PC-9 (cell line): Measurements from ENCODE around the gene ZBTB7C.

ENCODE experiments used
- EZH2 ChIP-seq: fragments of 200-600 bp; sonication (generic); IDR thresholded peaks from 2 replicates; pipeline ENCODE4 v1.8.0; 2017; ENCODE audit warnings: antibody characterized with exemption, low read depth
- TF ChIP-seq, protein P1 (sequence below): fragments of 200-600 bp; sonication (generic); conservative IDR thresholded peaks from 2 replicates; pipeline ENCODE4 v1.6.1; 2017; ENCODE audit warnings: mixed run types, antibody characterized with exemption, mild to moderate bottlenecking, moderate library complexity

DNA sequence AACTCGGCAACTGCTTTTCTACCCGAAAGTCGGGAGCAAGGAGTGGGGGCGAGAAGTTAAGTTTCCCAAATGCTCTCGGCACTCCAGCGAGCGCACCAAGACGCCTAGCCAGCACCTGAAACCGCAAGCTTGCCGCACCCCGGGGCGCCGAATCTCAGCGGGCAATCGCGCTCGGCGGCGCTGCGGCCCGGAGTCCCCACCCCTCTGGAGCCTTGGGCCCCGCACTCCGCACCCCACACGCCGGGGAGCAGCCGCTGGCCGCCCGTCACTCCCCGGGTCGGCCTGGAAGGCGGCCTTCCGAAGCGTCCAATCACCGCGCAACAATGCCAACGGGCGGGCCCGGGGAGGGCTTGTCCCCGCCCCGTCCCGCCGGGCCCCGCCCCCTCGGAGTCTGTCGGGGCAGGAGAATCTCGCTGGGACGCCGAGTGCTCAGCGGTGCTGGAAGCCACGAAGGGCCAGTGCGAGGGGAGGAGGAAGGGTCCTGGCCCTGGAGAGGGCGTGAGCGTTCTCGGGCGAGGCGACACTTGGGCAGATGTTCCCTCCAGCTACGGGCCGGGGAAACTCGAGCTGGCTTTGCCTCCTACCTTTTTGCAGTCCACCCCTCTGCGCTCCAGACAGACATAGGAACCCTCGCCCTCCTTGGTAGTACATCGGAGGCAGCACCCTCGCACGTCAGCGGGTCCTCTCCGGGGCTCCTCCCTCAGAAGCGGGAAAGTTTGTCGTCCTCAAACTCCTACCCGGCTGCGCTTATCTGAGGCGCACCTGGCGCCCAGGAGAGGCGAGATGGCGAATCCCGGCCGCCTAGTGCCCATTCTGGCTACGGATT lies 1.1 kb upstream of the ZBTB7C start:
- TF ChIP-seq, protein P1, sequence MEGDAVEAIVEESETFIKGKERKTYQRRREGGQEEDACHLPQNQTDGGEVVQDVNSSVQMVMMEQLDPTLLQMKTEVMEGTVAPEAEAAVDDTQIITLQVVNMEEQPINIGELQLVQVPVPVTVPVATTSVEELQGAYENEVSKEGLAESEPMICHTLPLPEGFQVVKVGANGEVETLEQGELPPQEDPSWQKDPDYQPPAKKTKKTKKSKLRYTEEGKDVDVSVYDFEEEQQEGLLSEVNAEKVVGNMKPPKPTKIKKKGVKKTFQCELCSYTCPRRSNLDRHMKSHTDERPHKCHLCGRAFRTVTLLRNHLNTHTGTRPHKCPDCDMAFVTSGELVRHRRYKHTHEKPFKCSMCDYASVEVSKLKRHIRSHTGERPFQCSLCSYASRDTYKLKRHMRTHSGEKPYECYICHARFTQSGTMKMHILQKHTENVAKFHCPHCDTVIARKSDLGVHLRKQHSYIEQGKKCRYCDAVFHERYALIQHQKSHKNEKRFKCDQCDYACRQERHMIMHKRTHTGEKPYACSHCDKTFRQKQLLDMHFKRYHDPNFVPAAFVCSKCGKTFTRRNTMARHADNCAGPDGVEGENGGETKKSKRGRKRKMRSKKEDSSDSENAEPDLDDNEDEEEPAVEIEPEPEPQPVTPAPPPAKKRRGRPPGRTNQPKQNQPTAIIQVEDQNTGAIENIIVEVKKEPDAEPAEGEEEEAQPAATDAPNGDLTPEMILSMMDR: no peak
- no peak for TF ChIP-seq EZH2
